ENCODE data around the gene EFHB. TPM values are rescaled to one million over a fixed set of nuclear protein-coding genes. Genes with fewer than 3 reads are reported as not detected.

EFHB gene
- total and polyA plus RNA-seq, 2 of the 13 experiments (the other 11 are each of a cell fraction or from before 2014, with no cell fraction given), result 0.15 to 0.42 TPM

- TF ChIP-seq ZNF558 (CRISPR knock-in tag; IDR thresholded peaks at IDR 0.05; ENCODE audit: borderline replicate concordance) (no peak; the same call in 1 of the 2 replicates), ZNF614 (CRISPR knock-in tag; IDR thresholded peaks at IDR 0.05; ENCODE audit: borderline replicate concordance) (no peak), HIVEP1 (CRISPR knock-in tag; IDR thresholded peaks at IDR 0.05) (0 out of 2 replicates have a peak, but pooled peaks have one; percentile 24), CSRNP2 (CRISPR knock-in tag; conservative IDR thresholded peaks at IDR 0.05; ENCODE audit: low read depth) (no peak), ZNF605 (CRISPR knock-in tag; IDR thresholded peaks at IDR 0.05) (no peak; the same call in 1 of the 2 replicates), E2F5 (CRISPR knock-in tag; conservative IDR thresholded peaks at IDR 0.05) (no peak), ZBTB49 (CRISPR knock-in tag; IDR thresholded peaks at IDR 0.05; ENCODE audit: borderline replicate concordance) (no peak), ZFP37 (CRISPR knock-in tag; IDR thresholded peaks at IDR 0.05; ENCODE audit: borderline replicate concordance) (no peak), FUBP1 (CRISPR knock-in tag; IDR thresholded peaks at IDR 0.05; ENCODE audit: borderline replicate concordance) (no peak), XRCC5 (optimal IDR thresholded peaks at IDR 0.05; ENCODE audit: low read length) (no peak), ZNF484 (CRISPR knock-in tag; IDR thresholded peaks at IDR 0.05; ENCODE audit: borderline replicate concordance, low read depth) (no peak), TGIF2 (CRISPR knock-in tag; IDR thresholded peaks at IDR 0.05) (no peak), IRF2 (CRISPR knock-in tag; IDR thresholded peaks at IDR 0.05) (no peak), ZBTB34 (CRISPR knock-in tag; IDR thresholded peaks at IDR 0.05) (no peak), SNAI1 (CRISPR knock-in tag; IDR thresholded peaks at IDR 0.05; ENCODE audit: borderline replicate concordance) (0 out of 2 replicates have a peak, but pooled peaks have one; percentile 38), POLR2AphosphoS5 (IDR thresholded peaks at IDR 0.05; ENCODE audit: low read depth, low read length) (no peak), PRPF4 (IDR thresholded peaks at IDR 0.05; ENCODE audit: low read depth, low read length, poor library complexity, severe bottlenecking) (no peak), POGK (CRISPR knock-in tag; conservative IDR thresholded peaks at IDR 0.05) (0 out of 2 replicates have a peak, but pooled peaks have one; percentile 26)
Observed at GRCh38 chr3:19947549-19948225, 13.7 kb upstream of the EFHB start (continued).

Measured in HepG2 (cell line).